ENCODE measurements around the gene RNF10.
"Not testable (repeated sequence)": the region's sequence is repeated elsewhere in the genome, so short reads cannot be mapped to it uniquely, and the experiment has no call there.

Gene RNF10

GRCh38 chr12:120580787-120581723 lies 46.9 kb downstream of the RNF10 start, which contains the start of gene POP5:
Gene POP5, minus strand, starts transcription at chr12:120581402. Its CDS starts 40 bp downstream, at chr12:120581362.
- peak; percentile 97 for DNase-seq (ENCODE audit: low read depth)

- no peak for DNase-seq (ENCODE audit: low read depth)
Measured at GRCh38 chr12:120581998-120582397, 47.8 kb downstream of the RNF10 start.

- DNase-seq (ENCODE audit: low read depth), result peak; percentile 46
Measured at GRCh38 chr12:120583478-120584030, 49.4 kb downstream of the RNF10 start.

GRCh38 chr12:120584343-120585149 lies 50.4 kb downstream of the RNF10 start:
- no peak for DNase-seq (ENCODE audit: low read depth)

GRCh38 chr12:120586206-120586605 lies 52.0 kb downstream of the RNF10 start:
- no peak for DNase-seq (ENCODE audit: low read depth)

GRCh38 chr12:120586860-120587259 lies 52.7 kb downstream of the RNF10 start:
- no peak for DNase-seq (ENCODE audit: low read depth)

GRCh38 chr12:120588371-120588770 lies 54.2 kb downstream of the RNF10 start:
- DNase-seq (ENCODE audit: low read depth), result no peak

GRCh38 chr12:120588948-120589930 lies 55.1 kb downstream of the RNF10 start:
- DNase-seq (ENCODE audit: low read depth), result no peak

GRCh38 chr12:120590741-120591407 lies 56.7 kb downstream of the RNF10 start:
- no peak for DNase-seq (ENCODE audit: low read depth)

GRCh38 chr12:120592121-120593049 lies 58.2 kb downstream of the RNF10 start:
- no peak for DNase-seq (ENCODE audit: low read depth)

- DNase-seq (ENCODE audit: low read depth), result no peak
Measured at GRCh38 chr12:120596901-120597300, 62.7 kb downstream of the RNF10 start.

- DNase-seq (ENCODE audit: low read depth), result no peak
Measured at GRCh38 chr12:120597861-120598260, 63.7 kb downstream of the RNF10 start.

- no peak for DNase-seq (ENCODE audit: low read depth)
Measured at GRCh38 chr12:120598674-120599463, 64.7 kb downstream of the RNF10 start.

- no peak for DNase-seq (ENCODE audit: low read depth)
Measured at GRCh38 chr12:120599672-120600552, 65.8 kb downstream of the RNF10 start.

GRCh38 chr12:120602416-120602815 lies 68.3 kb downstream of the RNF10 start:
- DNase-seq (ENCODE audit: low read depth), result not testable (repeated sequence)

GRCh38 chr12:120610560-120610959 lies 76.4 kb downstream of the RNF10 start:
- DNase-seq (ENCODE audit: low read depth), result no peak

GRCh38 chr12:120611534-120611933 lies 77.4 kb downstream of the RNF10 start:
- not testable (repeated sequence) for DNase-seq (ENCODE audit: low read depth)

GRCh38 chr12:120614848-120615247 lies 80.7 kb downstream of the RNF10 start:
- no peak for DNase-seq (ENCODE audit: low read depth)

All from fibroblast of the conjunctiva (primary cell).